GM12892 (cell line): ENCODE measurements around the gene ATP6V0D1.

ENCODE experiments used
- POLR2A ChIP-seq: IDR thresholded peaks from 2 replicates; pipeline ENCODE4 v1.6.1; 2011; ENCODE audit warnings: low read depth, low read length, control low read depth
- POLR2AphosphoS5 ChIP-seq: IDR thresholded peaks from 2 replicates; pipeline ENCODE4 v1.6.1; 2011; ENCODE audit warnings: low read depth, low read length, control low read depth
- TAF1 ChIP-seq: IDR thresholded peaks from 2 replicates; pipeline ENCODE4 v1.6.1; 2011; ENCODE audit warnings: low read depth, mild to moderate bottlenecking, control low read depth, low read length, borderline replicate concordance

DNA sequence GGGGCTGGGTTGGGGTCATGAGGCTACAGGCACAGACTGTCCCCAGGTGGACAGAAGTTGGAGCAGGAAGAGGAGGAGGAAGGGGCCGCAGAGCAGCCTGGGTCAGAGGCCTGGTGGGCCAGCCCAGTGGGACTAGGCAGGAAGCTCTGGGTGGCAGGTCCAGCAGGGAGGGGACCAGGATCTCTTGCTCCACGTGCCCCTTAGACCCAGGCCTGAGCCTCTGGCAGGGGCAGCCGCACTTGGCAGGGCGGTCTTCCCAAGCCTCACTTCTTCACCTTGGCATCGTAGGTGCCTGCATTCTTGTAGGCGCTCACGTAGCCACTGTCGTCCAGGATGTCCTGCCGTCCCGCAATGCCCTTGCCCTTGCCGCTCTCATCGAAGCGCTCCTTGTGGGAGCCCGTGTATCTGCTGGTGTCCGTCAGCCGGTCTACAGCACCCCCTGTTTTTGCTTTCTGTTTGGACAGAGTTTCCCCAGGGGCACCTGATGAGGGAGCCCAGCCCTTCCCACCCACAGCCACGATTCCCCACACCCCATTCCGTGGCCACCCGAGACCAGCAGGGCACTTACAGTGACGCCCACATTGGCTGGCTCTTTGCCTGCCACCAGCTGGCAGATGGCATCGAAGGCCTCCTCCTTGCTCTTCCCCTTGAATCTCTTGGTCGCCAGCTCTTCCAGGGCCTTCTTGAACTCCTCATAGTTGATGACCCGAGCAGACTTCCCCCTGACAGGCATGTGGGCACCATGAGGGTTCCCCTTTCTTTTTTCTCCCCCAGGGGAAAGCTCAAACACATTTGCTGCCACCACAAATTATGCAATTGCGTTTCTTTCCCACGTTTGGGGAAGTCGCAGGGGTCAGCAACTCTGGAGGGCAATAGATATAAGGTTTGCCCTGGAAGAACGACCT lies 90.8 kb downstream of the ATP6V0D1 start:
- TF ChIP-seq TAF1 (no peak), POLR2A (no peak), POLR2AphosphoS5 (no peak)
